Nucleus accumbens (tissue), 56 donors: Measurements from ENCODE around the gene GSK3B.
A peak's percentile ranks its signal among the peaks of the same experiment; 100 is the strongest.

ENCODE experiments used
- DNase-seq, 56 donors: peaks; one replicate each; lab custom pipeline; 2025; lab: John Stamatoyannopoulos, UW

GSK3B gene

DNA sequence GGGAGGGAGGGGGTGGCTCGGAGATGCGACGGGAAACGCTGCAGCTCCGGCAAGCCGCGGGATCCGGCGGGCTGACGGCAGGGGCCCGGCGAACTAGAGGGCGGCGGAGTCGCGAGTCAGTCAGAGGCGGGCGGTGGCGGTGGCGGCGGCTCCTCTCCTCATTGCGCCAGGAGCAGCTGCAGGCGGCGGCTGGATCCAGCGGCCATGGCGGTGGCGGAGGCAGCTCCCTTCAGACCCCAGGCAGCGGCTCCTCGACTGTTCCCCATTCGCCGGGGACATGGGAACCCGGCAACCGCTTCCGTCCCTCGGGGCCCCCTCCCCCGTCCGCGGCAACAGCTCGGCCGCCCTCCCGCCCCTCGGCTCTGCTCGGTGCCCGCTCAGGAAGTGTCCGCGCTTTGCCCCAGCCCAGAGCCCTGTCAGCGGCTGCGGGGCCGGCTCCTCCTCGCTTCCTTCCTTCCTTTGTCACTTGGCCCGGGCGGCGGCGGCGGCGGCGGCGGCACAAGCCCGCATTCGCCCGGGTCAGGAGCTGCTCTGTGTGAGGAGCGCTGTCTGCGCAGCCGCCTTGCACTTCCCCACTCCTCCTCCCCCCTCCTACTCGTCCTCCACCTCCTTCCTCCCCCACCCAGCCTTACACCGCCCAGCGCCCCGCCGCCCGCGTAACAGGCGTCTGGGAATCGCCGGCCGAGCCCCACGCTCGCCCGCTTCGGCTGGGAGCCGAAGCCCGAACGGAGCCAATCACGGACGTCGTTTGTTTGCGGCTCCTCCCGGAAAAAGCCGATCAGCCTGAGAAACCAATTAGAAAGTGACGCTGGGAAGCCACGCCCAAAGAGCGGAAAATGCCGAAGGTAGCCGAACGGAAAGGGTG is at the start of gene GSK3B:
Gene GSK3B (minus strand): TSS at position 537 of the 865 bp plus-strand sequence. CDS start 1,013 bp downstream, outside the sequence.
- DNase-seq: peak in 47 of 56 donors; percentile 55 to 100 (median 81)

DNA sequence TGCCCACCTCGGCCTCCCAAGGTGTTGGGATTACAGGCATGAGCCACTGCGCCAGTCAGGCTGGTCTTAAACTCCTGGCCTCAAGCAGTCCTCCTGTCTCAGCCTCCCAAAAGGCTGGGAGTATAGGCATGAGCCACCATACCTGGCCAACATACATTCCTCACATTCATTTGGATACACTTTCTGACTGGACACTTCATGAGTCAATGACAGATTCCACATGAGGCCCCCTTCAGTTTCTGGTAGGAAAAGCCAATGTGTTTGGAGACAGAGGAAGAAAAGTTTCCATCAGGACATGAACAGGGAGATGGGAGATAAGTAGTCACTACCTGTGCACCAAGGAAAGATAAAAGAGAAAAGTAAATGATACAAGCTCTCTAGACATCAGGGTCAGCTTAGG is 49.4 kb upstream of the GSK3B start:
- DNase-seq: no peak

DNA sequence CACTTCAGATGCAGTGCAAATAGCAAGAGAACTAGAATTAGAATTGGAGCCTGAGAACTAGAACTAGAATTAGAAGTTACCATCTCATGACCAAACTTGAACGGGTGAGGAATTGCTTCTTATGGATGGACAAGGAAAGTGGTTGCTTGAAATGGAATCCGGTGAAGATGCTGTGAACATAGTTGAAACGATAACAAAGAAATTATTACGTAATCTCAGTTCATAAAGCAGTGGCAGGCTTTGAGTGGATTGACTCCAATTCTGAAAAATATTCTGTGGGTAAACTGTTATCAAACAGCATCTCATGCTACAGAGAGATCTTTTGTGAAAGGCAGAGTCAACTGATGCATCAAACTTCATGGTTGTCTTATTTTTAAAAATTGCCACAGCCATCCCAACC is 48.0 kb upstream of the GSK3B start:
- DNase-seq: no peak

DNA sequence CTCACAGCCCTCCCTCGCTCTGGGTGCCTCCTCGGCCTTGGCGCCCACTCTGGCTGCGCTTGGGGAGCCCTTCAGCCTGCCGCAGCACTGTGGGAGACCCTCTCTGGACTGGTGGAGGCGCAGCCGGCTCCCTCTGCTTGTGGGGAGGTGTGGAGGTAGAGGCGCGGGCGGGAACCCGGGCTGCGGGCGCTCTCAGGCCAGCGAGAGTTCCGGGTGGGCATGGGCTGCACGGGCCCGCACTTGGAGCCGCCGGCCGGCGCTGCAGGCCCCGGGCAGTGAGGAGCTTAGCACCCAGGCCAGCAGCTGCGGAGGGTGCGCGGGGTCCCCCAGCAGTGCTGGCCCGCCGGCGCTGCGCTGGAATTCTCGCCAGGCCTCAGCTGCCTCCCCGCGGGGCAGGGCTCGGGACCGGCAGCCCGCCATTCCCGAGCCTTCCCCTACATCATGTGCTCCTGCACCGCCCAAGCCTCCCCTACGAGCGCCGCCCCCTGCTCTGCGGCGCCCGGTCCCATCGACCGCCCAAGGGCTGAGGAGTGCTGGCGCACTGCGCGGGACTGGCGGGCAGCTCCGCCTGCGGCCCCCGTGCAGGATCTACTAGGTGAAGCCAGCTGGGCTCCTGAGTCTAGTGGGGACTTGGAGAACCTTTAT is 46.0 kb upstream of the GSK3B start:
- DNase-seq: no peak

DNA sequence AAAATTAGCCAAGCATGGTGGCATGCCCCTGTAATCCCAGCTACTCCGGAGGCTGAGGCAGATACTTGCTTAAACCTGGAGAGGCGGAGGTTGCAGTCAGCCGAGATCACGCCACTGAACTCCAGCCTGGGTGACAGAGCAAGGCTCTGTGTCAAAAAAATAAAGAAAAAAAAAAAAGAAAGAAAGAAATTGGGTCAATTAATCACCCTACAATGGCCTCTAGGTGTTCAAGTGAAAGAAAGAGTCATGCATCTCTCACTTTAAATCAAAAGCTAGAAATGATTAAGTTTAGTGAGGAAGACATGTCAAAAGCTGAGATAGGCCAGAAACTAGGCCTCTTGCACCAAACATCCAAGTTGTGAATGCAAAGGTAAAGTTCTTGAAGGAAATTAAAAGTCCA is 44.9 kb upstream of the GSK3B start:
- DNase-seq: no peak

DNA sequence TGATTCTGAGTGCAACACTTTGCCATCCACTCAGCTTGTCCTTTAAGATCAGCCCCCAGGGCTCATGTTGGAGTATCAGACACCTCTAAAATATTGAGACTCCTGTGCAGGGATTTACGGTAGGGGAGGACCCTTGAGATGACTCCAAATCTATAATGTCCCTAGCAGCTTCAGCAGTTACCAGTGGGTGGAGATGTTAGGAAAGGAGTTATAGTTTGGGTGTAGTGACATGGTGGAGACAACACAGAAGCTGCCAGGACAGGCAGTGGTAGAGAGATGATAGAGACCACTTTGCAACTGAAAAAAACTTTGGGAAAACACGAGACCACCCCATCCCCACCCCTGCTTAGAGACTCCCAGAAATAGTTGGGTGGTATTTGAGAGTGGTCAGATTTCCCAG is 43.3 kb upstream of the GSK3B start:
- no peak for DNase-seq

DNA sequence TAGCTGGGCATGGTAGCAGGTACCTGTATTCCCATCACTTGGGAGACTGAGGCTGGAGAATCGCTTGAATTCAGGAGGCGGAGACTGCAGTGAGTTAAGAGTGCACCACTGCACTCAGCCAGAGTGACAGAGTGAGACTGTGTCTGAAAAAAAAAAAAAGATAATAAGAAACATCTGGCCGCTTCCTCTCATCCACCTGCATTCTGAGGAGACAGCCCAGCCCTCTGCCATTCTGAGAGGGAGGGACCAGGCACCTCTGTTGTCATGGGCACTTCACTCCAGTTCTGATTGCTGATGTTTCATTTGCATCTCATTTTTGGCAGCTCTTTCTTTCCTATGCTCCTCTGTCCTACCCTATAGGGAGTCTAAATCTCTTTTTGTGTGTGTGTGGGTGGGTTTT is 36.4 kb upstream of the GSK3B start:
- no peak for DNase-seq

DNA sequence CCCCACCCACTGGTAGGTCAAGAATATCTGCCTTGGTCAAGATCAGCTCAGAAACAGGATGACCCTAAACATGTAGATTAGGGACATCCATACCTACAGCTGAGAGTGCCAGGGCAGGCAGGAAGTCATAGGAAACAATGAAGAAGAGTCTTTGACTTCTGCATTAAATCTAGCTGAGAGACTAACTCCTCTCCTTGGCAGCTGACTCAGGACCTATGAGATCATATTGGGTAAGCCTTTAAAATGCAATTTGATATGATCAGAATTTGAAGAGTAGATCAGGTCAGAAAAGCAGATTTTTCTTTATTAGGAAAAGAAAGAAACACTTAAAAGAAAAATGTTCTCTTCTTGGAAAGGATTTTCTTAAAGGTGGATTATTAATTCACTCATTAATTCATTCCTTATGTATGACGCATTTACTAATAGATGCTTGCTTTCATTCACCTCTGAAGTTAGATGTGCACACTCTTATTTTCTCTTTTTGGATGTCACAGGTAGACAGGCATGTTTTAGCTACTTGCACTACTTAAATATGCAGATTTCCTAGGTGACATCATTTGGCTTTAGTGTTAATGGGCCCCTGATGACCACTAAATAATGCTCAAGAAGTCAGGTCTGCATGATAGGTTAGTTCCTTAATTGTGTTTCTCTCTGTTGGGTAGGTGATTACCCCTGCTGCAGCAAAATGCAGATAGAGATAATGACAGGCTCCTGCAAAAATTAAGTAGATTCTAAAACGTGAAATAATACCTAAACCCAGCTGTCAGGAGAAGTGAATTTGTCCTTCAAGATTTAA is 35.7 kb upstream of the GSK3B start:
- DNase-seq: no peak

DNA sequence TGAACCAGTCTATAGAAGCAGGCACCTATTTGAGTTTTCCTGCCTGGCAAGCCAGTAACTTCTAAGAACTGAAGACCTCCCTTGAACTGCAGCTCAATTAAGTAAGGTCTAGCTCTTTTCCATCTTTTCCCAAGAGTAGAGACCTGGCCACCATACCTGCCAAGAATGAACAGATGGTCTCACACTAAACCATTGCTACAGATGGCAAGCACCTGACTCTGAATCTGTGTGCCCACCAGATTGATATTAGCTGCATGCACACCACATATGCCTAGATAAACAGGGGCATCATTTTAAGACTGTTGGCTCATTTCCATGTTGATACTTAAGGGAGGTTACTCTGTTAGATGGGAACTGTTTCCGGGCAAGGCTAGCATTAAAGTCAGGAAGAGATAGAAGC is 34.8 kb upstream of the GSK3B start:
- DNase-seq: no peak

DNA sequence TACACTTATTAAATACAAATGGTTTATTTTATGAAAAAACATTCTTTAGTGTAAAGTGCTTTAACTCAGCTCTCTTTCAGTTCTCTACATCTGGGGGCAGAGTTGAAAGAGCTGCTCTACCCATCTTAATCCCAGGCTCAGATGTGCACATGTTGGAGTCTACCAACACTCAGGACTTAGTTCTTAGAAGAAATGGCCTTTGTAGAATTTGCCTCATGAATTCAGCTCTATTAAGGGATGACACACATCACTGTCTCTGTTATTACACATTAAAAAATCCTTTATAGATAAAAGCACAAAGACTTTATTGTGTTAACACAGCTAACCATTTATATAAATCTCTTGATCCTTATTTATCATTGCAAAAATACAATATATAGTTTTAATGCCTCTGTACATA is 31.7 kb upstream of the GSK3B start:
- DNase-seq: no peak

DNA sequence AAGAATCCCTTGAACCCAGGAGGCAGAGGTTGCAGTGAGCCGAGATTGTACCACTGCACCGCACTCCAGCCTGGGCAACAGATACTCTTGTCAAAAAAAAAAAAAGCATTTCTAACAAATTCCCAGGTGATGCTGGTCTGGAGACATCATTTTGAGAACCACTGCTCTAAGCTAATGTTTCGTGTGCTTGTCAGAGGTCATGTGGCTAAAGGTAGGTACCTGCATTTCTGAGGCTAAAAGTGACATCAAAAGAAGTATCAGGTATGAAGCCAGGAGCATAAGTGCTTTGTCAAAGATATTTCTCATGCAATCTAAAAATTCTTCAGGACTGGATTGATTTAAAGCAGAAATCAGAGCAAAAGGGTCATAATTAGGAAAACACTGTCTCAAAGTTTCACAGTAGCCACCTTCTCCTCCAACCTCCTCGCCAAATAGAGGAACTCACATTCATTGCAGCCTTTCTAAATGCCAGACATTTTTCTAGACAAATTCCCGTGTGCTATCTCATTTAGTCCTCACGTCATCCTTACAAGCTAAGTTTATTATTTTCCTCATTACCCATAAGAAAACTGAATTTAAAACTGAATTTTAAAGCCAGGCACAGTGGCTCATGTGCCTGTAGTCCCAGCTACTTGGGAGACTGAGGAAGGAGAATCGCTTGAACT is 25.7 kb upstream of the GSK3B start:
- DNase-seq: no peak

DNA sequence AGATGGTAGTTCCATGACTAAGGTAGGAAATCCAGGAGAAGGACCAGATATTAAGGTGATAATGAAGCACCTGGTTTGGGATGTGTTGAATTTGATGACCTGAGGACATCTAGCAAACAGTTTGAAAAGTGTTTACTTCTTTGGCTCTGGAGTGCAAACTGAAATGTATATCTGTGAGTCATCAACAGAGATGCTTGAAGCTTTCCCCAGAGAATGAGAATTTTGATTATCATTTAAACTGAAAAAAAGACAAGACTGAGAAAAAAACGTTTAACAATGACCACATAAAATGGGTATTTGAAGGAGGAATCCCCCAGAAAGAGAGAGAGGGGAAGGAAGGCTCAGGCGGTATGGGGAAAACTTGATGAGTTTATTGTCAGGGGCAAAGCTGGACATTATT is 20.7 kb upstream of the GSK3B start:
- no peak for DNase-seq

DNA sequence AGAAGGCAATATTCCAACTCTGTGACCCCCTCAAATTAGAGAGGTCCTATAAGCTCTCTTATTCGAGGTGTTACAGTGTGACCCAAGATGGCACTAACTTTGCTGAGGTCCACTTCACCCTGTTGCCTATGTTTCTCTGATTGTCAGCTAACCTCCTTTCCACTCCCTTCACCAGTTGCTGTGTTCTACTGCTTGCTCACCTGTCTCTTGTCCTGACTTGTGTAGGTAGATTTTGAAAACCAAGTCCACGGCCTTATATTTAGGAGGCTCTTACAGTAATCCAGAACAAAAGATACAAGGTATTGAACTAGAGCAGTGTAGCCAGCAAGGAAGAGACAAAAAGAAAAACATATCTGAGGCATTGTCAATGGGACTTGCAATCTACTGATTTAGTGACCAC is 20.1 kb upstream of the GSK3B start:
- no peak for DNase-seq

DNA sequence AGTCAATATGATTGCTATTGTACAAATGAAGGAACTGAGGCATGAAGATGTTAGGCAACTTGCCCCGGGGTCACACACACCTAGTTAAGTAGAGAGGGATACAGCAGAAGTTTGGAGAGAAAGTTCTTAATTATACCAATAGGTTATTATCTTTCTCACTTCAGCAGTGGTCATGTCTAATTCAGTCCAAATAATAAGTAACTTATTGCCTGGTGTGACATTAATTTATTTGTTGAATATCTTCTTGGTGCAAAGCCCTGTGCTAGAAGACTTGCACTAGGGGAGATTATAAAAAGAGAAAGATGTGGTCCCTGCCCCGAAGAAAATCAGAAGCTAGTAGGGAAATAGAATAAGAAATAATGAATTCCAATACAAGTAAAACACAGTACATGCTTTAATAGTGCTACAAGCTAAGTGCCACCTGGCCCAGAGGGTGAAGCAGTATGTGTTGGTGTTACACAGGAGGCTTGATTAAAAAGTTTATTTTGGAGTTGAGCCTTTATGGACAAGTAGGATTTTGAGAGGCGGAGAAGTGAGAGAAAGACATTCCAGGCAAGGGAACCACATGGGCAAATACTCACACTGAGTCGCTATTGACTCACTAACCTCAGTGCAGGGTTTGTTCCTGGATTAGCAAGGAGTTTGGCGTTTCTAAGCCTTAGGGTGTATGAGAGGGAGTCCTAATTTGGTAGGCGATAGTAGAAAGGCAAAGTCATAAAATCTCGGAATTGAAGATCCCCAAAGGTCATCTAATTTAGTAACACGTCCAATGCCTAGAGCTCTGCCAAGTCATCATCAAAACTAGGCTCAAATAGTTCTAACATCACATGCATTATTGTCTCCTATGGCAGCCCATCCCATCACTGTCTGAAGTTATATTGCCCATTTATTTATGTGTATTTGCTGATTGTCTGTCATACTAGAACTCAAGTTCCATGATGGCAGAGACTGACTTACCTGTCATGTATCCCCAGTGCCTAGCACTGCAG is 19.2 kb upstream of the GSK3B start:
- no peak for DNase-seq

DNA sequence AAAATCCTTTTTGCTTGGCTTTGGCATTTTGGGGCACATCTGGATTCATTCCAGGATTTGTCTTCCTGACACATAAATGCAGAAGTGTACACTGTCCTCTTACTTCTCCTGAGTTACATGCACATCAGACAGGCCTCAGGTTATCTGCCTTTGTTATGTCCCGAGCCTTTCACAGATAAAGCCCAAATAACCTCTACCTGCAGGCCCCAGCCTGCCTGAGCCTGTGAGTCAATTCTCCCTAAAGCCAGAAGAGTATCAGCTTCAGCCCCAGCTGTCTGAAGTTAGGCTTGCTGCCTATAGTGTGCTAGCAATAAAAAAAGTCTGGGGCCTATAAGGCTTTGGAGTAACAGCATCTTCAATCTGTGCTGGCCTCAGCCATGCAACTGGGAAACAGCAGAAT is 17.7 kb upstream of the GSK3B start:
- no peak for DNase-seq

DNA sequence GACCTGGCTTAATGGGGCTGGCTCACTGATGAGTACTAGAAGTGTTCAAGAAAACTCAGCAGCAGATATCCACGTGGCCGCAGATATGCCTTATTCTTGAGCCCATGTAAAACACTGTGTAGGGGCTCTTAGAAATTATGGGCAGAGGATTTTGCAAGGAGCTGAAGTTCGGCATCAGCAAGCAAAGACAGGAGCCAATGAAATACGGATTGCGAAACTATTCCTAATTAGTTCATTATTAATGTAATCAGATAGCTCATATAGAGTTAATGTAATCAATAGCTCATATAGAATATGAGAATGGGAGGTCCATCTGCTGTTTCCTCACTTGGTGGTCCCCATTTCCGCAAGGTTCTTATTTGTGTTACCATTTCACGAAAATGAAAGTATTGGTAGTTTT is 9.0 kb upstream of the GSK3B start:
- DNase-seq: no peak

DNA sequence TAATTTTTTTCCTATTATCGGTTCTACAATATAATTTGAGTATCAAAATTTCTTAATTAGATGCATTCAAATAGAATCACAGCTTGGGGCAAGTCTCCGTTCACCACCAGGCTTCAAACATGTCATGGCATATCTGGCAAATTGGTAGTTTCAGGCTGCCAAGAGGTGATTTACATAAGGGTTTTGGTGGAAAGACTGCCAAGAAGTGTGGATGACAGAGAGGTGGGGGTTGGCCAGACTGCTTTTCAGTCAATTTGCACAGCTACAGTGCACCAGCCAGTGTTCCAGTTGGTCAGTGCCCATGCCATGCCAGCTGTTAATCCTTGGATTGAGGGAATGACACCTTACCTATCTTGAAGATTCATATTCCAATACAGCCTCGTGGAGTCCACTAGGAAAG is 8.4 kb upstream of the GSK3B start:
- peak in 5 of 56 donors; percentile 0 to 9 (median 2) for DNase-seq

DNA sequence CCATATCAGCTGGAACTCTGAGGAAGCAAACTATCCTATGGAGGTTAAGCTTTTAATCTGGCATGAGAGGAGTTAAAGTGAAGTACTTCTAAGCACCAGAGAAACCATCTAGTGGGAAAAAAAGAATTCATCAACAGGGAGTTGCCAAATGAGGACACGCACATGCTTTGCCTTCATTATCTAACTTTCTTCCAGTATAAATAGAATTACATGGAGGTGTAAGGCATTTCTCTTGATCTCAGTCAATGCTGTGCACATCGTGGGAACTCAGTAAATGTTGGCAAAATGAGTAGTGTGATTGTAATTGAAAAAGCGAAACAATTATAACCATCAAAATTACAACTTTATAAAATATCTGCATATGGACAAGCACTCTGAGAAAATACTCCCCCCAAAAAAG is 8.0 kb upstream of the GSK3B start:
- DNase-seq: peak in 1 of 56 donors; percentile 2

DNA sequence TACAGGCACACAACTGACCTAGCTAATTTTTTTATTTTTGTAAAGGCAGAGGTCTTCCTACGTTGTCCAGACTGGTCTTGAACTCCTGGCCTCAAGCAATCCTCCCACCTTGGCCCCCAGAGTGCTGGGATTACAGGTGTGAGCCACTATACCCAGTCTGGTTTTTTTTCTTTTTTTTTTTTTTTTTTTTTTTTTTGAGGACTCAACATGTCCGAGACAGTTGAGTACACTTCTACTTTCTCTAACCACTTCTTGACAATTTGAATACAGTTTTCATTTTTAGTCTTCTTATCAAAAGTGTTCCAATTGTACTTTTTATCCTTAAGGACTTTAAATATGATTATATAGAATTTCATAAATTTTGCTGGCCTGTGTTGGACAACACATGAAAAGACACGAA is 7.4 kb upstream of the GSK3B start:
- DNase-seq: no peak

DNA sequence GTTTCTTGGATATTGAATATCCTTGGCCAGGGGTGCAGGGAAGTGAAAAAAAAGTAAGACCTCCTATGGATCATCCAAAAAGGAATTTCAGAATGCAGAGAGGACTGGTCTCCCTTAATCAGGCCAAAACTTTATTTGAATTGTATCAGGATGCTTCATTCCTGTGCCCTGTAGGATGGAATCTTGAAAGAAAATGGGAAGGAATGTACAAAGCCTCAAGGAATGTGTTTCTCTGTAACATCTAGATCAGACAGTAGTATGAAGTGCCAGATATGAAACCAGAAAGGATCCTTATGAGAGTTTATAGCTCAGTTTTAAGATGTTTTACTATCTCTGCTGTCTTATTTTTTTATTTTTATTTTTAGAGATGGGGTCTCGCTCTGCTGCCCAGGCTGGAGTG is 6.5 kb upstream of the GSK3B start:
- no peak for DNase-seq
